H1 (cell line): ENCODE data around the gene CRK. TPM values are rescaled to one million over a fixed set of nuclear protein-coding genes. Genes with fewer than 3 reads are reported as not detected.

ENCODE experiments used
- CTCF ChIA-PET: fragments of 300-600 bp; sonication (Branson Sonifier 250); formaldehyde crosslinking; loops from one replicate; lab custom pipeline; 2021; ENCODE audit not compliant: partially characterized antibody; lab: Charles Lee
- POLR2A ChIA-PET: fragments of 300-600 bp; sonication (Branson Sonifier 250); formaldehyde crosslinking; loops from one replicate; lab custom pipeline; 2021; ENCODE audit warnings: inconsistent platforms; ENCODE audit not compliant: partially characterized antibody; lab: Charles Lee
- DNase-seq, 2 experiments: peaks; one replicate each; pipeline versions ENCODE4 v3.0.0 to v3.0.0-alpha.2; 2010 to 2022; ENCODE audit warnings: low spot score in 2 of 2, low read depth in 1 of 2, mixed read lengths in 1 of 2
- FAIRE-seq: peaks from 2 replicates; lab custom pipeline; 2011; peaks lifted over from hg19 to GRCh38; lab: Jason Lieb, UNC
- H2AFZ ChIP-seq: 2 replicates; pipeline ENCODE4 v1.8.1; 2012; ENCODE audit warnings: low read length, inconsistent platforms
- H2AK5ac ChIP-seq: 2 replicates; pipeline ENCODE4 v1.6.1; 2013; ENCODE audit warnings: low read depth, low read length
- H2BK120ac ChIP-seq: replicated peaks from 2 replicates; pipeline ENCODE3; 2013; ENCODE audit warnings: low read depth, low read length, inconsistent platforms
- H2BK12ac ChIP-seq: 2 replicates; pipeline ENCODE4 v1.6.1; 2013; ENCODE audit warnings: low read depth, low read length
- H2BK15ac ChIP-seq: 2 replicates; pipeline ENCODE4 v1.6.1; 2013; ENCODE audit warnings: low read length
- H2BK20ac ChIP-seq: 2 replicates; pipeline ENCODE4 v1.6.1; 2013; ENCODE audit warnings: low read length
- H2BK5ac ChIP-seq: 2 replicates; pipeline ENCODE4 v1.6.1; 2013; ENCODE audit warnings: low read depth, low read length
- H3K14ac ChIP-seq: 2 replicates; pipeline ENCODE4 v1.6.1; 2013; ENCODE audit warnings: inconsistent platforms; ENCODE audit not compliant: insufficient read length
- H3K18ac ChIP-seq: 2 replicates; pipeline ENCODE4 v1.6.1; 2013; ENCODE audit warnings: low read length; ENCODE audit errors: extremely low read depth
- H3K23ac ChIP-seq: 2 replicates; pipeline ENCODE4 v1.6.1; 2013; ENCODE audit warnings: inconsistent platforms; ENCODE audit not compliant: insufficient read length
- H3K23me2 ChIP-seq: 2 replicates; pipeline ENCODE4 v1.6.1; 2013; ENCODE audit warnings: low read depth, low read length
- H3K27ac ChIP-seq: 2 replicates; pipeline ENCODE4 v1.6.1; 2011; ENCODE audit warnings: low read depth, low read length, inconsistent platforms
- H3K27me3 ChIP-seq, 4 experiments: replicated peaks in 1 of 4; 1 replicate in 1 of 4; 2 replicates in 3 of 4; pipeline versions ENCODE4 v1.6.1 to v1.8.1; 2011 to 2013; ENCODE audit warnings: low read length in 3 of 4, mild to moderate bottlenecking in 3 of 4, inconsistent platforms in 2 of 4, mixed read lengths in 2 of 4, moderate library complexity in 1 of 4; ENCODE audit not compliant: control insufficient read depth in 3 of 4, insufficient read depth in 3 of 4; ENCODE audit errors: extremely low read depth in 1 of 4
- H3K36me3 ChIP-seq, 4 experiments: 2 replicates each; pipeline versions ENCODE4 v1.6.1 to v1.8.1; 2011 to 2013; ENCODE audit warnings: mild to moderate bottlenecking in 4 of 4, low read length in 3 of 4, moderate library complexity in 2 of 4, control low read depth in 1 of 4, inconsistent platforms in 1 of 4; ENCODE audit not compliant: insufficient read depth in 4 of 4, control insufficient read depth in 2 of 4
- H3K4ac ChIP-seq: replicated peaks from 2 replicates; pipeline ENCODE3; 2013; ENCODE audit warnings: low read length, low read depth, mixed read lengths, inconsistent platforms; ENCODE audit not compliant: insufficient read length
- H3K4me1 ChIP-seq, 4 experiments: replicated peaks in 1 of 4; 1 replicate in 1 of 4; 2 replicates in 3 of 4; pipeline versions ENCODE4 v1.6.1 to v1.8.1; 2011 to 2013; ENCODE audit warnings: low read length in 3 of 4, inconsistent platforms in 2 of 4, mixed read lengths in 1 of 4; ENCODE audit not compliant: insufficient read depth in 4 of 4, control insufficient read depth in 3 of 4
- H3K4me2 ChIP-seq, 2 experiments: 2 replicates each; pipeline versions ENCODE4 v1.6.1 to v1.8.1; 2011 to 2013; ENCODE audit warnings: low read depth in 2 of 2, low read length in 2 of 2, control low read depth in 1 of 2, inconsistent platforms in 1 of 2, mild to moderate bottlenecking in 1 of 2; ENCODE audit not compliant: insufficient read depth in 1 of 2
- H3K4me3 ChIP-seq, 4 experiments: fragments of 200-600, 300-600 bp in 1 of 4; sonication (generic), shearing (Covaris generic), sonication (Bioruptor Twin) in 1 of 4; 2 replicates each; pipeline versions ENCODE4 v1.5.1 to v1.8.1; 2011 to 2016; ENCODE audit warnings: low read length in 4 of 4, low read depth in 3 of 4, control low read depth in 2 of 4, inconsistent platforms in 2 of 4, mild to moderate bottlenecking in 2 of 4, mixed read lengths in 1 of 4, moderate library complexity in 1 of 4; ENCODE audit not compliant: insufficient read depth in 2 of 4; ENCODE audit errors: extremely low read depth in 1 of 4
- H3K56ac ChIP-seq: replicated peaks from 2 replicates; pipeline ENCODE3; 2013; ENCODE audit warnings: low read depth, mild to moderate bottlenecking, mixed read lengths, low read length, inconsistent platforms; ENCODE audit not compliant: insufficient read length
- H3K79me1 ChIP-seq: 2 replicates; pipeline ENCODE4 v1.6.1; 2013; ENCODE audit warnings: low read depth, low read length, control low read depth
- H3K79me2 ChIP-seq, 2 experiments: 2 replicates each; pipeline versions ENCODE4 v1.6.1 to v1.8.1; 2012 to 2013; ENCODE audit warnings: low read length in 2 of 2, mild to moderate bottlenecking in 2 of 2, inconsistent platforms in 1 of 2; ENCODE audit not compliant: insufficient read depth in 2 of 2, control insufficient read depth in 1 of 2
- H3K9ac ChIP-seq, 4 experiments: replicated peaks in 1 of 4; 1 replicate in 1 of 4; 2 replicates in 3 of 4; pipeline versions ENCODE4 v1.6.1 to v1.8.1; 2011 to 2013; ENCODE audit warnings: low read depth in 3 of 4, low read length in 3 of 4, control low read depth in 2 of 4, mild to moderate bottlenecking in 2 of 4, moderate library complexity in 2 of 4, inconsistent platforms in 1 of 4; ENCODE audit errors: extremely low read depth in 1 of 4
- H3K9me3 ChIP-seq, 2 experiments: 2 replicates each; pipeline versions ENCODE4 v1.6.1 to v1.8.1; 2012 to 2013; ENCODE audit warnings: mild to moderate bottlenecking in 2 of 2, moderate library complexity in 2 of 2, control low read depth in 1 of 2, inconsistent platforms in 1 of 2, low read depth in 1 of 2, low read length in 1 of 2, mixed read lengths in 1 of 2; ENCODE audit not compliant: insufficient read depth in 2 of 2
- H4K20me1 ChIP-seq, 2 experiments: replicated peaks in 1 of 2; 2 replicates each; pipeline versions ENCODE3 to v1.8.1; 2011 to 2013; ENCODE audit warnings: inconsistent platforms in 2 of 2, low read length in 2 of 2, mild to moderate bottlenecking in 1 of 2; ENCODE audit not compliant: insufficient read depth in 2 of 2, control insufficient read depth in 1 of 2
- H4K5ac ChIP-seq: 2 replicates; pipeline ENCODE4 v1.6.1; 2013; ENCODE audit warnings: low read length, low read depth, mixed read lengths, inconsistent platforms; ENCODE audit not compliant: insufficient read length
- H4K8ac ChIP-seq: 2 replicates; pipeline ENCODE4 v1.8.0; 2013; ENCODE audit warnings: mild to moderate bottlenecking, moderate library complexity, low read length, inconsistent platforms; ENCODE audit not compliant: insufficient read depth; ENCODE audit errors: extremely low read depth
- H4K91ac ChIP-seq: replicated peaks from 2 replicates; pipeline ENCODE3; 2013; ENCODE audit warnings: low read length, mixed read lengths, inconsistent platforms; ENCODE audit not compliant: insufficient read length
- EGR1 ChIP-seq: IDR thresholded peaks from 2 replicates; pipeline ENCODE4 v1.6.1; 2011; ENCODE audit warnings: low read depth, low read length, borderline replicate concordance
- EZH2 ChIP-seq: fragments of 200-600 bp; sonication (generic); IDR thresholded peaks from 2 replicates; pipeline ENCODE4 v1.7.1; 2012; ENCODE audit warnings: low read depth, mild to moderate bottlenecking, moderate library complexity, low read length, inconsistent platforms; ENCODE audit not compliant: severe bottlenecking
- HDAC2 ChIP-seq, 2 experiments: fragments of 300-600 bp in 1 of 2; sonication (generic) in 1 of 2; IDR thresholded peaks; 2 replicates each; pipeline ENCODE4 v1.6.1; 2011 to 2012; ENCODE audit warnings: low read depth in 2 of 2, low read length in 2 of 2, mild to moderate bottlenecking in 2 of 2, moderate library complexity in 2 of 2, borderline replicate concordance in 1 of 2, inconsistent platforms in 1 of 2
- MAX ChIP-seq: IDR thresholded peaks from 2 replicates; pipeline ENCODE4 v1.6.1; 2012; ENCODE audit warnings: inconsistent platforms
- PHF8 ChIP-seq: fragments of 200-600 bp; sonication (generic); conservative IDR thresholded peaks from 2 replicates; pipeline ENCODE4 v1.7.1; 2012; ENCODE audit warnings: low read depth, mild to moderate bottlenecking, inconsistent platforms, low read length, moderate library complexity
- RAD21 ChIP-seq, 2 experiments: IDR thresholded peaks in 1 of 2; conservative IDR thresholded peaks in 1 of 2; 2 replicates each; pipeline ENCODE4 v1.6.1; 2011; ENCODE audit warnings: low read depth in 2 of 2, low read length in 2 of 2, improper control_type of control experiment in 1 of 2, inconsistent platforms in 1 of 2, mild to moderate bottlenecking in 1 of 2, moderate library complexity in 1 of 2
- RBBP5 ChIP-seq: IDR thresholded peaks from 2 replicates; pipeline ENCODE4 v1.7.1; 2012; ENCODE audit warnings: low read depth, mild to moderate bottlenecking, inconsistent platforms, low read length, moderate library complexity, borderline replicate concordance
- SP1 ChIP-seq: IDR thresholded peaks from 2 replicates; pipeline ENCODE4 v1.6.1; 2011; ENCODE audit warnings: low read depth, low read length
- TCF12 ChIP-seq: IDR thresholded peaks from 2 replicates; pipeline ENCODE4 v1.6.1; 2011; ENCODE audit warnings: low read depth, mild to moderate bottlenecking, low read length
- WGBS, 2 experiments: shearing (Covaris generic) in 1 of 2; methylation state at CpG; one replicate each; pipeline versions ENCODE4 v1.1.6 to v1.1.7; 2013 to 2015; ENCODE audit warnings: low lambda C conversion rate in 2 of 2, mixed read lengths in 2 of 2, inconsistent platforms in 1 of 2, low coverage in 1 of 2, missing lambda C conversion rate in 1 of 2; ENCODE audit not compliant: insufficient replicate concordance in 2 of 2, insufficient coverage in 1 of 2, insufficient read length in 1 of 2; ENCODE audit errors: extremely low coverage in 1 of 2, missing lambda C conversion rate in 1 of 2; 5-methylcytosine and 5-hydroxymethylcytosine counted together
- polyA plus RNA-seq, 7 experiments: library from polyadenylated mRNA; depleted of rRNA in 3 of 7; stranded (reverse) in 5 of 7; unstranded in 2 of 7; fragments of >200 nt in 5 of 7; fragments of 200-250 nt in 2 of 7; gene quantifications; 1 replicate in 5 of 7; 2 replicates in 1 of 7; 4 replicates in 1 of 7; pipeline versions ENCODE4 v1.2.1 to v1.2.3, GENCODE V29; 2011 to 2013; ENCODE audit warnings: missing spikeins in 2 of 7, mixed read lengths in 2 of 7
- total RNA-seq: library from RNA; stranded (reverse); fragmentation: NEBNext Ultra II Directional; extraction: Animal tissue kit (Norgen Biotek cat#: 25700); gene quantifications from 2 replicates; pipeline ENCODE4 v1.2.1, GENCODE V29; 2021

The CRK gene
- total and polyA plus RNA-seq, 2 of the 8 experiments (the other 6 are each of a cell fraction or from before 2014, with no cell fraction given): 32.8 to 57.1 TPM

DNA sequence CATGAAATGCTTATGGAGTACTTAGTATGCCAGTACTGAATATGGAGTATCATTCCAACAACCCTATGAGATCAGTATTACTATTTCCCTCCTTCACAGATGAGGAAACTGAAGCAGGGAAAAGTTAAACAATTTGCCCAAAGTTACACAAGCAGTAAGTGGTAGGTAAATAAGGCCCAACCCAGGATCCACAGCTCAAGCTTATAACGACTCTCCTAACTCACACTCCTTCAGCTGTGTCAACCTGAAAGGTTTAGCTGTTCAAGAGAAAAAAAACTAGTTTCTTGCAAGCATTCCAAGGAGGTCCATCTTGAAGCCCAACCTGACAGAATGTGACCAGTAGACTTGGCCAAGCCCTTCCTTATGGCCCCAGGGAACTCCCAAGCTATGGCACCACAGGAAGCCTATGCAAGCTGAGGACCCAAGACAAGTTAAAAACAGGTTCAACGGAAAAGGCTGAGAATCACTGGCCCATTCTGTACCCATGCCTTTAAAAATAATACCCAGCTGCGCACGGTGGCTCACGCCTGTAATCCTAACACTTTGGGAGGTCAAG is 6.5 kb downstream of the CRK start:
- DNase-seq: no peak
- Histone ChIP-seq H2BK5ac (no peak overlapping the region), H3K9ac (no peak overlapping the region; a peak in 1 of 7 replicates), H3K4me3 (no peak overlapping the region), H2BK20ac (no peak overlapping the region), H4K20me1 (peaks cover 5 to 23% of the 10 kb centered on the region in 2 experiments), H3K27me3 (no peaks in the 10 kb centered on the region), H2BK15ac (no peak overlapping the region), H3K79me1 (peaks cover 3% of the 10 kb centered on the region), H3K4me1 (peaks cover 0 to under 1% (median under 1%) of the 10 kb centered on the region in 4 experiments; a peak in 2 of 7 replicates), H3K56ac (no peak overlapping the region), H2AK5ac (no peak overlapping the region), H3K23me2 (0 out of 2 replicates have a peak, but pooled peaks cover under 1% of the 10 kb centered on the region), H3K4me2 (no peak overlapping the region), H3K36me3 (peaks cover 0 to 5% (median 0%) of the 10 kb centered on the region in 4 experiments; a peak in 2 of 8 replicates), H2BK120ac (no peak overlapping the region), H3K9me3 (no peaks in the 10 kb centered on the region), H3K4ac (no peak overlapping the region), H4K8ac (no peak overlapping the region), H3K23ac (no peak overlapping the region), H3K14ac (no peak overlapping the region), H3K27ac (no peak overlapping the region), H4K91ac (no peak overlapping the region), H3K18ac (no peak overlapping the region), H2BK12ac (no peak overlapping the region), H3K79me2 (peaks cover 67 to 96% of the 10 kb centered on the region in 2 experiments), H2AFZ (no peak overlapping the region), H4K5ac (no peak overlapping the region)
- 87% methylated on average over 5 of the region's 5 CpGs; no CpG with 5 or more reads in 1 of the 2 experiments for WGBS, 2 experiments
- no peak for FAIRE-seq
- POLR2A ChIA-PET: interaction anchor here (0.9 to 2.1 kb wide), 14 partner anchors 10 to 54 kb away, joined by 3 to 7 read pairs (median 3); partner anchors contain the start of gene YWHAE
- CTCF ChIA-PET: interaction anchor here (0.5 to 1.1 kb wide), 6 partner anchors 13 to 809 kb away, joined by 3 to 4 read pairs (median 3); no protein-coding TSS in a partner anchor
- TF ChIP-seq MAX (no peak), RAD21 (IDR thresholded peaks at IDR 0.05 in 1 of 2, conservative IDR thresholded peaks at IDR 0.05 in 1 of 2; ENCODE audit: low read depth in 2 of 2, low read length in 2 of 2) (no peak), EZH2 (no peak), EGR1 (no peak), SP1 (no peak), PHF8 (no peak), TCF12 (no peak), RBBP5 (no peak), HDAC2 (IDR thresholded peaks at IDR 0.05; ENCODE audit: borderline replicate concordance in 1 of 2, low read depth in 2 of 2, low read length in 2 of 2) (no peak)
